GM19463 (cell line): ENCODE measurements around the gene ASIC4.

Source experiments
- ATAC-seq: cut with Tn5 transposase; IDR thresholded peaks from one replicate; pipeline ENCODE4 v1.9.1; 2021; ENCODE audit warnings: mild to moderate bottlenecking, moderate library complexity; ENCODE audit not compliant: unreplicated experiment

The ASIC4 gene

GRCh38 chr2:219548990-219549389 lies 34.7 kb downstream of the ASIC4 start:
- ATAC-seq, result no peak

GRCh38 chr2:219549619-219550018 lies 35.3 kb downstream of the ASIC4 start:
- no peak for ATAC-seq

GRCh38 chr2:219551441-219552381 lies 37.4 kb downstream of the ASIC4 start:
- ATAC-seq, result peak; percentile 22

GRCh38 chr2:219552382-219553167 lies 38.3 kb downstream of the ASIC4 start:
- ATAC-seq, result peak; percentile 95

GRCh38 chr2:219553168-219553417 lies 38.8 kb downstream of the ASIC4 start:
- ATAC-seq, result no peak

GRCh38 chr2:219553463-219553963 lies 39.2 kb downstream of the ASIC4 start:
- ATAC-seq, result no peak

GRCh38 chr2:219554350-219554749 lies 40.1 kb downstream of the ASIC4 start:
- ATAC-seq, result no peak

DNA sequence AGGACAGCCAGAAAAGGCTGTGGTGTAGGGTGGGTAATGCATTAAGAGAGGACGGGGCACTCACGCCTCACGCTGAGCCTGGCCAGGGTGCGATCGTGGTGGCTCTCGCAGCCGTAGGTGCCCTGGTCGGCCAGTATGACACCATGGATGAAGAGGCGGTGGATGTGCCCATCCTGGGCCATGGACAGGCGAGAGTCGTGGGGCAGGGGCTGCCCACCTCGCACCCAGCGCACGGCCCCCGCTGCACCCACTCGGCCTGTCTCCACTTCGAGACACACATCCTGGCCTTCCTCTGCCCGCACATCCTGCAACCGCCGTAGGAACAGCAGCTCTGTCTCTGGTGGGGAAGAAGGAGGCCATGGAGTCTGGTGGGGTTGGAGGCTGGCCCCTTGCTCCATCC lies 41.7 kb downstream of the ASIC4 start:
- ATAC-seq, result no peak

DNA sequence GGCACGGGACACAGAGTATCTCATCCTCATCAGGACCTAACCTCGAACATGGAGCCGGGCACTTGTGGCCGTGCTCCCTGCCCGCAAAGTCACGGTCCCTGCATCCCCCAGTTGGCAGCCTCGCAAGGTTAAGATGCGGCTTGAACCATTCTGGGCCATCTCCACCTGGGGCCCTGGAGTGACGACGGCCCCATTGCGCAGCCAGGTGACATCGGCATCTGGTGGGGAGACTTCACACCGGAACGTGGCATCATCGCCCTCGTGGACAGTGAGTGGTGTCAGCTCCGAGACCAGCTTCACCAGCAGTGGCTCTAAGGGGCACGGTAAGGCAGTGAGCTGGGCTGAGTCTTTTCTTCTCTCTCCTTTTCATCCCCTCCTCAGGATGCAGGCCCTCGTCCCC lies 42.1 kb downstream of the ASIC4 start:
- no peak for ATAC-seq

GRCh38 chr2:219557320-219557719 lies 43.0 kb downstream of the ASIC4 start:
- no peak for ATAC-seq

DNA sequence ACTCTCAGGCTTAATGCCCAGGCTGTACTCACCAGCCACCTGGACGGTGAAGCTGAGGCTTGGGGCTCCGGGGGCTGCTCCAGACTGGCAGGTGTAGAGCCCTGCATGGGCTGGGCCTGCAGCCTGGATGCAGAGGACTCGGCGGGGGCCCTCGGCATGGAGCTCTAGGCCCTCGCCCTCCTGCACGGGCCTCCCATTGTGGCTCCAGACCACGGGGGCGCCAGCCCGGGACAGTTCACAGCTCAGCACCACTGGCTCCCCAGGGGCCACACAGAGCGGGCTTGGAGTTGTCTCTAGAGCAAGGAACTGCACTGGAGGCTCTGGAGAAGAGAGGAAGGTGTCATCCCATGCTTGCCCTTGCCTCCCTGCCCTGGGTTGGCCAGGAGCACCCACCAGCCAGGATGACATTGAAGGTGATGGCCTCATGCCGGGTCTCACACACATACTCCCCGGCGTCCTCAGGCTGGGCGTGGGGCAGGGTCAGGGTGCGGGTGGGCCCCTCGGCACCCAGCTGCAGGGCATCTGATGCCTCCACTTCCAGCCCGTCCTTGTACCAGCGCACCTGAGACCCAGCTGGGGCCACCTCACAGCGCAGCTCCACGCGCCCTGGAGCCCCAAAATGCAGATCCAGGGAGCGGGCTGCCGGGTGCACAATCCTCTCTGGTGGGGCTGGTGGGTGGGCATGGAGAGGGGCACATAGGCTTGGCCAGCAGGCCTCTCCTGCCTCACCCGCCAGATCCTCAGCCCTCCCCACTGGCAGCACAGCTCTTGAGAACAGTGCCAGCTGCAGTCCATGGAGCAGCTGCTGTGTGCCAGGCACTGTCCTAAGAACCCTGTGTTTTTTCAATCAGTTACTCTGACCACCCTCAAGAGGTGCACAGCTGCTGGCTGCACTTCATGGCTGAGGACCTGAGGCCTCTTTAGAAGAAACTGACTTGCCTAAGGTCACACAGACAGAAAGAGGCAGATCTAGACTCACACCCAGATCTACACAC lies 43.8 kb downstream of the ASIC4 start:
- no peak for ATAC-seq

DNA sequence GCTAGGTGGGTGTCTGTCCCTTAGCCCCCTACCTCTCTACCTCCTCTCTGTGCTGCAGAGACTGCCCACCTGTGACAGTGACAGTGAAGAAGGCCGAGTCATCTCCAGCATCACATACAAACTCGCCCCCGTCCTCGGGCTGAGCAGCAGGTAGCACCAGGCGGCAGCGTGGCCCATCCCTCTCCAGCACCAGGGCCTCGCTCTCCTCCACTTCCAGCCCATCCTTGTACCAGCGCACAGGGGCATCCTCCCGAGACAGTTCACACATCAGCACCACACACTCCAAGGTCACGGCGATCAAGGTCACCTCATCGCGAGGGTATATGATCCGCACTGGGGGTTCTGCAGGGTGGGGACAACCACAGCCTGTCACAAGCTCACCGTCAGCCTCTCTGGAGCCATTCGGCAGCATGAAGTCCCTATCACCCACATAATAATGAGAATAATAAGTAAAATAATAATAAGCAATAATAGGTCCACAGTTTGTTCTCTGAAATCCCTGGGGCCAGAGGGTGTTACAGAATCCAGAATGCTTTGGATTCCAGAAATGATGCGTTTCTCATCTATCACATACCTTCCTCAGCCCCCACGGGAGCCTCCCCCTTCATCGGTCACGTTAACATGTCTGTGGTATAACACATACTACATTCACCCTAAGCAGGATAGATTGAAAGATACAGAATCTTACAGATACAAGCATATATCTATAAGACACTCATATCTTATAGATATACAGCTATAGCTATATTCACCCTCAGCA lies 45.1 kb downstream of the ASIC4 start:
- no peak for ATAC-seq

DNA sequence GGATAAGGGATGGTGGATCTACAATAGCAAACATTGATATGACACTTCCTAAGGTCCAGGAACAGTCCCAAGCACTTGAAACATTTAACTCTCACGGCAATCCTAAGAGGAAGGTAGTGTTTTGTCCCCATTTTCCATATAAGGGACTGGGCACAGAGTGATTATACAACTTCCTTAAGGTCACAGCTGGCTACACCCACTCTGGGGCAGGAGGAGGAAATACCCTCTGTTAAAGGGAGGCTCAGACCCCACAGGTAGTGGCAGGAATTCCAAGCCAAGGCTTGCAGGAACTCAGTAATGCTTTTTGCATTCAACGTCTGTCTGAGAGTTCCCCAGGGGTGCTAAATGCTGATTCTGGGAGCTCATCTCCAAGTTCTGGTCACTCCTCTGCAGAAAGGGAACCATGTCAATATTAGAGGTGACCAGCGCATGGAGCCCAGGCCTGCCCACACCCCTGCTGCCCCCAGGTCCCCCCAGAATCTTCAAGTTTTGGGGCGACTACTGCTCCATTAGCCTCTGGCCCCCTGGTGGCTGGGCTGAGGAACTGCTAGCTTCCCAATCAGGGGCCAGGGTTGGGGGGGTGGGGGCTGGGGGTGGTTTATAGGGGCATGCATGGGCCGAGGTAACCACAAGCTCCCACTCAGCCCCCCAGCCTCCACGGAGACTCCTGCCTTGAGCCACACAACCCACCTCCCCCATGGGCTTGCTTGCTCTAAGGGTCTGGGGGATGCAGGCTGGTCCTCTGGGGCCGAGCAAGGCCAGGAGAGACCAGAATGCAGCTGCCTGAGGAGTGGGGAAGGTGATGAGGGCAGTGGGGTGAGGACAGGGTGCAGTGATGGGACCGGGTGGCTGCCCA lies 46.0 kb downstream of the ASIC4 start:
- ATAC-seq, result no peak

DNA sequence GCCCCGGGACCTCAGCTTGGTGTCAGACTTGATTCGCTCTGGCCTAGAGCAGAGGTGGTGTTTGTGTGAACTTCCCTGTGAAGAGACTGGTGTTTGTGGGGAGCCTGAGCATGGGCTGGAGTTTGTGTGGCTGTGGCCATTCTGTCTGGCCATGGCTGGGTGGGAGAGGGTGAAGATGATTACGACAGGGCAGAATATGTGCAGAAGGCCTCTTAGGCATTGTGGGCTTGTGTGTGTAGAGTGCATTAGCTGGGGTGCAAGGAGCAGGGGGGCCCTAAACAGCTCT lies 46.6 kb downstream of the ASIC4 start:
- ATAC-seq, result no peak

DNA sequence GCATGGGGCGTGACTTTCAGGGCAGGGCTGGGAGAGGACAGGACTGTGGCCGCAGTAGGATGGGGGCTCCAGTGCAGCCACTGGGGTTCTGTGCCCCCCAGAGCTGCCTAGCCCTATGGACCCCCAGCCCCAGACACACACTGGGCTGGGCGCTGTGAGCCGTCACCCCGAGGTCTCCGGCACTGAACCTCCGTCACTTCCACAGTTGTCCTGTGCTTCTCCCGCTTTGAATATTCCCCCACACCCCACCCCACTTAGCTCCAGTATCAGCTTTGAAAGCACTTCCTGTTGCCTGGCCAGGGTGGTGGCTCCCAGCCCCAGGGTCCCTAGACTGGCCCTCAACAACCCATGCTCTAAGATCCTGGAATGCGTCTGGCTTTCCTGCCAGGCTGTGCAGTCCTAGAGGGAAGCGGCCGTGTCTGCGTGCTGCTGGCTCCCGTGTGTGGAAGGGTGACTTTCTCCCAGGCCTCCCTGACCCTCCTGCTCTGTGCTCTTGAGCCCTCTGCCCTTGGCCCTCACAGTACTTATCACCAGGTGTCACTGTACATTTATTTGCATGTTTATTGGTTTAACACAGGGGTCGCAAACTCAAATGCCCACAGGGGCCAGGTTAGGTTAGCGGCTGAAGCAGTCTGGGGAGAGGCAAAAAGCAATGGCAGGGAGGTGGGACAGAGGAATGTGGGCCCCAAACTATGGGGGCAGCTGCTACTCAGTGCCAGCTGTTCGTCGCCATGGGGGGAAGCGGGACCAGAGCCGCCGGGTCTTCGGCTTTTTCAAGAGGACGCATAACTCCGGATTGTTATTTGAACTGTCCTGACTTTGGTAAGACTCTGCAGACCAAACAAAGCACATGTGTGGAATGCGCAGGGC lies 47.1 kb downstream of the ASIC4 start:
- no peak for ATAC-seq

GRCh38 chr2:219562049-219563020 lies 48.1 kb downstream of the ASIC4 start:
- no peak for ATAC-seq

DNA sequence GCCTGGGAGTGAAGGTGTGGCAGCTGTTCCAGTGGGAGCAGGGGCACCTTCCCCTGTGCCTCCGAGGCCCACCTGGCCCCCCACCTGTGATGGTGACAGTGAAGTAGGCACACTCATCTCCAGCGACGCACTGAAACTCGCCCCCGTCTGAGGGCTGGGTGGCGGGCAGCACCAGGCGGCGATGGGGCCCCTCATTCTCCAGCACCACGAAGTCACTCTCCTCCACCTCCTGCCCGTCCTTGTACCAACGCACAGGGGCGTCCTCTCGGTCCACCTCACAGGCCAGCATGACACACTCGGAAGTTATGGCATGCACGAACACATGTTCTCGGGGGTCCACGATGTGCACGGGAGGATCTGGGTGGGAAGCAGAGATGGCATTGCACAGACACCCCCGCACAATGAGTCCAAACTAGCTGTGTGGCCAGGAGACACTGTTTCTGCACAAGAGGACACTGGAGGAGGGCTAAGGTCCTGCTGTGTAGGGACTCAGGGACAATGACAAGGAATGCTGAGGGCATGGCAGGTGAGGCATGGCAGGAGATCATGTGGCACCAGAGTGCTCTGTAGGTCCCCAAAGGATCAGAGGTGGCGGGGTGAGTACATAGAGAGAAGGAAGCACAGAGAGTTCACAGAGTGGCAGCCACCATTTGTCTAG lies 49.1 kb downstream of the ASIC4 start:
- ATAC-seq, result no peak
